T-cell (primary cell): ENCODE data around the gene ROPN1. TPM values are rescaled to one million over a fixed set of nuclear protein-coding genes. Genes with fewer than 3 reads are reported as not detected.

Experiments
- ATAC-seq, 4 experiments: fragments of 200-7000 bp in 3 of 4; fragments of 150-1000 bp in 1 of 4; cut with Tn5 transposase; replicated peaks in 1 of 4; 1 replicate in 3 of 4; 2 replicates in 1 of 4; pipeline ENCODE4 v1.10.0; 2021; ENCODE audit warnings: moderate library complexity in 3 of 4, mild to moderate bottlenecking in 2 of 4, moderate number of reproducible peaks in 1 of 4
- CTCF ChIA-PET, 2 donors: fragments of 300-600 bp; sonication (Branson Sonifier 250); formaldehyde crosslinking; loops; one replicate each; lab custom pipeline; 2022; ENCODE audit warnings: antibody characterized with exemption in 2 of 2; lab: Charles Lee
- POLR2A ChIA-PET, 2 donors: fragments of 300-600 bp; sonication (Branson Sonifier 250); formaldehyde crosslinking; loops; one replicate each; lab custom pipeline; 2022; ENCODE audit warnings: antibody characterized with exemption in 2 of 2; lab: Charles Lee
- DNase-seq, 35 experiments: peaks; one replicate each; pipeline versions ENCODE4 v3.0.0 to v3.0.0-alpha.2; 2013 to 2023
- H3K27ac ChIP-seq: one replicate; pipeline ENCODE4 v1.5.1; 2013; ENCODE audit warnings: low read length
- H3K27me3 ChIP-seq, 2 experiments: replicated peaks in 1 of 2; 1 replicate in 1 of 2; 2 replicates in 1 of 2; pipeline versions ENCODE4 v1.6.1 to v1.7.0; 2013; ENCODE audit warnings: low read length in 1 of 2, mixed read lengths in 1 of 2; ENCODE audit not compliant: control insufficient read depth in 2 of 2, insufficient read depth in 2 of 2; ENCODE audit errors: extremely low read depth in 1 of 2
- H3K36me3 ChIP-seq, 2 donors: 1 replicate in 1 of 2; 2 replicates in 1 of 2; pipeline versions ENCODE4 v1.6.1 to v1.7.0; 2013; ENCODE audit warnings: low read length in 1 of 2; ENCODE audit not compliant: control insufficient read depth in 2 of 2, insufficient read depth in 1 of 2; ENCODE audit errors: extremely low read depth in 1 of 2
- H3K4me1 ChIP-seq, 2 experiments: 1 replicate in 1 of 2; 2 replicates in 1 of 2; pipeline versions ENCODE4 v1.6.1 to v1.7.0; 2013; ENCODE audit warnings: low read length in 2 of 2, mixed read lengths in 1 of 2; ENCODE audit not compliant: insufficient read depth in 2 of 2, control insufficient read depth in 1 of 2; ENCODE audit errors: extremely low read depth in 1 of 2
- H3K4me3 ChIP-seq, 2 donors: 1 replicate in 1 of 2; 2 replicates in 1 of 2; pipeline versions ENCODE4 v1.5.1 to v1.7.0; 2013; ENCODE audit warnings: mild to moderate bottlenecking in 2 of 2, low read length in 1 of 2, moderate library complexity in 1 of 2; ENCODE audit not compliant: control insufficient read depth in 1 of 2; ENCODE audit errors: extremely low read depth in 1 of 2
- H3K9me3 ChIP-seq: 2 replicates; pipeline ENCODE4 v1.7.0; 2013
- H3K27ac Mint-ChIP-seq, 2 donors: one replicate each; pipeline ENCODE4 v1.8.0; 2020 to 2021; ENCODE audit warnings: mild to moderate bottlenecking in 2 of 2, mixed read lengths in 2 of 2
- H3K27me3 Mint-ChIP-seq, 2 donors: one replicate each; pipeline ENCODE4 v1.8.0; 2021 to 2022; ENCODE audit warnings: mixed read lengths in 2 of 2
- H3K36me3 Mint-ChIP-seq: one replicate; pipeline ENCODE4 v1.8.0; 2021; ENCODE audit warnings: mixed read lengths
- H3K4me1 Mint-ChIP-seq, 3 donors: one replicate each; pipeline ENCODE4 v1.8.0; 2020 to 2022; ENCODE audit warnings: mixed read lengths in 3 of 3, mild to moderate bottlenecking in 1 of 3
- H3K4me3 Mint-ChIP-seq, 3 donors: one replicate each; pipeline ENCODE4 v1.8.0; 2020 to 2022; ENCODE audit warnings: mild to moderate bottlenecking in 3 of 3, mixed read lengths in 3 of 3, moderate library complexity in 3 of 3
- H3K9me3 Mint-ChIP-seq, 3 donors: one replicate each; pipeline ENCODE4 v1.8.0; 2020 to 2022; ENCODE audit warnings: mixed read lengths in 3 of 3
- WGBS: methylation state at CpG from one replicate; pipeline ENCODE4 v1.1.5; 2013; ENCODE audit warnings: missing lambda C conversion rate; ENCODE audit not compliant: insufficient coverage; 5-methylcytosine and 5-hydroxymethylcytosine counted together
- total RNA-seq, 35 experiments: library from RNA in 6 of 35; stranded (reverse) in 6 of 35; fragments of 120-200 nt in 1 of 35; gene quantifications; one replicate each; pipeline versions ENCODE4 v1.2.1 to v1.2.4 and lab custom pipeline; 2013 to 2026

The ROPN1 gene
- total RNA-seq, 5 donors from 2014 or later (not counting 1 experiment from before 2014, with no cell fraction given) = not detected

GRCh38 chr3:123919353-123919752, 72.6 kb downstream of the ROPN1 start:
- H3K9me3 Mint-ChIP-seq = peaks cover 27 to 42% (median 32%) of the 10 kb centered on the region in 3 donors
- 100% methylated on average over 3 of the region's 3 CpGs for WGBS
- no peak for DNase-seq
- ChIA-PET CTCF (no interaction called here), POLR2A (no interaction called here)
- H3K27me3 ChIP-seq = peaks cover 0 to 4% of the 10 kb centered on the region in 2 experiments
- no peak for ATAC-seq
- H3K4me1 ChIP-seq = no peaks in the 10 kb centered on the region
- no peaks in the 10 kb centered on the region for H3K4me1 Mint-ChIP-seq
- H3K4me3 Mint-ChIP-seq = no peak overlapping the region
- no peak overlapping the region for H3K27ac Mint-ChIP-seq
- no peak overlapping the region for H3K4me3 ChIP-seq
- peaks cover 0 to 19% of the 10 kb centered on the region in 2 donors for H3K36me3 ChIP-seq
- H3K9me3 ChIP-seq = peaks cover 7% of the 10 kb centered on the region
- H3K27ac ChIP-seq = no peak overlapping the region
- H3K27me3 Mint-ChIP-seq = no peaks in the 10 kb centered on the region
- peaks cover 67% of the 10 kb centered on the region for H3K36me3 Mint-ChIP-seq

Other genes starting within 250 kb of the ROPN1 start
- gene MYLK, start 107.8 kb downstream of the ROPN1 start, total RNA-seq = 1 to 10 TPM in 3 of 5 donors, under 1 TPM in 2; 0.40 to 1.4 (median 1.0) TPM
- 10 to 100 TPM; 27.0 to 43.9 (median 28.6) TPM for gene CCDC14, start 30.9 kb downstream of the ROPN1 start, total RNA-seq
- 10 to 100 TPM in 1 of 5 donors, 1 to 10 TPM in 4; 3.8 to 12.7 (median 6.8) TPM for gene KALRN, start 41.2 kb upstream of the ROPN1 start, total RNA-seq